ENCODE data around the gene SCMH1.

- no peak for TF ChIP-seq CTCF (IDR thresholded peaks at IDR 0.05; ENCODE audit: low read length)
- no peak for TF ChIP-seq EZH2 (IDR thresholded peaks at IDR 0.05; ENCODE audit: borderline replicate concordance, low read length)
These were observed 3.6 kb upstream of the SCMH1 start for GRCh38 chr1:41245659-41246058.
